CD4-positive, alpha-beta memory T cell (primary cell): Measurements from ENCODE around the gene LZTS2. TPM values are rescaled to one million over a fixed set of nuclear protein-coding genes. Genes with fewer than 3 reads are reported as not detected.

Source experiments
- CTCF ChIA-PET: fragments of 350-600 bp; sonication (Branson Sonifier 250); formaldehyde crosslinking; loops from one replicate; lab custom pipeline; 2021; ENCODE audit warnings: inconsistent platforms; ENCODE audit not compliant: partially characterized antibody; lab: Charles Lee
- POLR2A ChIA-PET: fragments of 350-600 bp; sonication (Branson Sonifier 250); formaldehyde crosslinking; loops from one replicate; lab custom pipeline; 2021; ENCODE audit not compliant: partially characterized antibody; lab: Charles Lee
- DNase-seq, 5 donors: peaks; one replicate each; pipeline versions ENCODE4 v3.0.0 to v3.0.0-alpha.2; 2020 to 2022; ENCODE audit warnings: mixed read lengths in 1 of 5
- H3K27ac ChIP-seq: one replicate; pipeline ENCODE4 v1.7.0; 2013; ENCODE audit warnings: low read depth, low read length
- H3K27me3 ChIP-seq: 2 replicates; pipeline ENCODE4 v1.7.0; 2013; ENCODE audit warnings: mild to moderate bottlenecking, low read length, moderate library complexity; ENCODE audit not compliant: insufficient read depth
- H3K36me3 ChIP-seq: 2 replicates; pipeline ENCODE4 v1.7.0; 2013; ENCODE audit warnings: mild to moderate bottlenecking, low read length, moderate library complexity; ENCODE audit not compliant: insufficient read depth
- H3K4me1 ChIP-seq: 2 replicates; pipeline ENCODE4 v1.7.0; 2013; ENCODE audit warnings: mild to moderate bottlenecking, low read length, moderate library complexity; ENCODE audit not compliant: insufficient read depth
- H3K4me3 ChIP-seq, 2 donors: one replicate each; pipeline ENCODE4 v1.7.0; 2013; ENCODE audit warnings: low read length in 2 of 2, mild to moderate bottlenecking in 1 of 2
- H3K9me3 ChIP-seq, 2 donors: one replicate each; pipeline ENCODE4 v1.7.0; 2013; ENCODE audit warnings: low read length in 2 of 2, control low read depth in 1 of 2; ENCODE audit not compliant: control insufficient read depth in 1 of 2
- H3K27ac Mint-ChIP-seq, 7 donors: one replicate each; pipeline ENCODE4 v1.8.0; 2020 to 2021; ENCODE audit warnings: mixed read lengths in 7 of 7, mild to moderate bottlenecking in 6 of 7, inconsistent platforms in 3 of 7, moderate library complexity in 3 of 7
- H3K27me3 Mint-ChIP-seq, 2 donors: one replicate each; pipeline ENCODE4 v1.8.0; 2020 to 2021; ENCODE audit warnings: mixed read lengths in 2 of 2
- H3K36me3 Mint-ChIP-seq, 2 donors: one replicate each; pipeline ENCODE4 v1.8.0; 2020 to 2021; ENCODE audit warnings: mixed read lengths in 2 of 2, inconsistent platforms in 1 of 2, mild to moderate bottlenecking in 1 of 2
- H3K4me1 Mint-ChIP-seq, 4 donors: one replicate each; pipeline ENCODE4 v1.8.0; 2020 to 2021; ENCODE audit warnings: mixed read lengths in 4 of 4, mild to moderate bottlenecking in 1 of 4
- H3K4me3 Mint-ChIP-seq, 8 donors: one replicate each; pipeline ENCODE4 v1.8.0; 2020 to 2021; ENCODE audit warnings: mixed read lengths in 8 of 8, mild to moderate bottlenecking in 7 of 8, moderate library complexity in 6 of 8, inconsistent platforms in 3 of 8
- H3K9me3 Mint-ChIP-seq, 8 donors: one replicate each; pipeline ENCODE4 v1.8.0; 2020 to 2021; ENCODE audit warnings: mixed read lengths in 8 of 8, mild to moderate bottlenecking in 5 of 8, inconsistent platforms in 3 of 8, moderate library complexity in 1 of 8
- intact Hi-C: fragments of 100-400 bp; cut with micrococcal nuclease; formaldehyde crosslinking; loops from one replicate; pipeline ENCODE4 v1.15.1; 2023
- polyA plus RNA-seq, 2 donors: library from polyadenylated mRNA; unstranded; fragments of 300-500 nt; fragmentation: Illumina TruSeq; gene quantifications; one replicate each; pipeline ENCODE4 v1.2.3, GENCODE V29; 2021
- total RNA-seq, 2 experiments: library from RNA; stranded (reverse); gene quantifications; one replicate each; pipeline ENCODE4 v1.2.3, GENCODE V29; 2021

The LZTS2 gene
- total and polyA plus RNA-seq, 4 experiments from 2014 or later, result 8.4 to 33.9 (median 26.6) TPM

DNA sequence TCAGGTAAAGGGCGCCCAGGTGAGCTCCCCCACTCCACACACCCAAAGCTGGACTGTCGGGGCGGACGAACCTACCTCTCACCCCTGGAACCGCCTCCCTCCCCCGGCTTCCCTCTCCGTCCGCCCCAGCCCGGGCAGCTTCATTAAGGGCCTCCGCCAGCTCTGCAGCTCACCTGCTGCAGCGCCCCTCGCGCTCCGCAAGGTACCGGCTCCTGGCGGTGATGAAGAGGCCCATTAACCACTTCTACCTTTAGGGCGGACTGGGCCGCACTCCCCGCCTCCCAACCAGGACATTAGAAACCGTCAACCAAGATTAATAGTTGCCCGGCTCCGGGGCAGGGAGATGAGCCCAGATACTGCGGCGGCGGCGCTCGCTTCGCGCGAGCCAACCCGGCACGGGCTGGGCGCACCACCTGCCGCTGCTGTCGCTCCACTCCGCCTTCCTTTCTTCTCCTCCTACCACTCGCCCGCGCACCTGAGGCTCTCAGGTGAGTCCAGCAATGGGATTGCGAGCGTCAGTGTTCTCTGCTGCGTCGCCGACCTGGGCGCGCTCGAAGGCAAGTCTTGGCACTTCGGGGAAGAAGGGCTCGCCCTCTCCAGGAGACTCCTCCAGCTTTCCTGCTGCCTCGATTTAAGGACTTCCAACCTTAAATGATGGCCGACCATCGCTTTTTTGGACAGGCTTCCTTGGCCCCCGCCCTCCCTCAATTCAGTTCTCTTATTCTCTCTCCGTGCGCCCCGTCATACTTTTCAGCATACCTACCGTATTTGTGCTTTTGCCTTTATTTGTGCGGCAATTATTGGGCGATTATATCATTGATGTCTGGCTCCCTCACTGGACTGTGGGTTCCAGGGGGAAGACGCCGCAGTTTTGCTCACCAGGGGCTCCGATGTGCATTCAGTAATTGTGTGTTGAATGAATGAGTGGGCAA is 48.6 kb downstream of the LZTS2 start:
- no peaks in the 10 kb centered on the region for H3K36me3 Mint-ChIP-seq
- H3K27ac ChIP-seq, result no peak overlapping the region
- H3K36me3 ChIP-seq, result no peaks in the 10 kb centered on the region
- H3K4me3 ChIP-seq, result no peak overlapping the region
- no peak overlapping the region for H3K4me3 Mint-ChIP-seq
- intact Hi-C loops, result no loop called here
- no peak overlapping the region for H3K27ac Mint-ChIP-seq
- peaks cover 33% of the 10 kb centered on the region for H3K27me3 ChIP-seq
- ChIA-PET POLR2A (interaction anchor here (1.0 kb wide), 1 partner anchor 18 kb away, joined by 3 read pairs; the partner anchor contains the start of genes PDZD7 and SFXN3), CTCF (interaction anchor here (1.1 to 26.6 kb wide), 3 partner anchors 9 to 74 kb away, joined by 3 to 645 read pairs (median 3); partner anchors contain the start of gene KAZALD1)
- H3K4me1 ChIP-seq, result peaks cover 13% of the 10 kb centered on the region
- H3K27me3 Mint-ChIP-seq, result peaks cover 37 to 38% of the 10 kb centered on the region in 2 donors
- H3K9me3 Mint-ChIP-seq, result no peaks in the 10 kb centered on the region
- peaks cover 5 to 29% (median 13%) of the 10 kb centered on the region in 4 donors for H3K4me1 Mint-ChIP-seq
- DNase-seq, result no peak
- no peaks in the 10 kb centered on the region for H3K9me3 ChIP-seq

DNA sequence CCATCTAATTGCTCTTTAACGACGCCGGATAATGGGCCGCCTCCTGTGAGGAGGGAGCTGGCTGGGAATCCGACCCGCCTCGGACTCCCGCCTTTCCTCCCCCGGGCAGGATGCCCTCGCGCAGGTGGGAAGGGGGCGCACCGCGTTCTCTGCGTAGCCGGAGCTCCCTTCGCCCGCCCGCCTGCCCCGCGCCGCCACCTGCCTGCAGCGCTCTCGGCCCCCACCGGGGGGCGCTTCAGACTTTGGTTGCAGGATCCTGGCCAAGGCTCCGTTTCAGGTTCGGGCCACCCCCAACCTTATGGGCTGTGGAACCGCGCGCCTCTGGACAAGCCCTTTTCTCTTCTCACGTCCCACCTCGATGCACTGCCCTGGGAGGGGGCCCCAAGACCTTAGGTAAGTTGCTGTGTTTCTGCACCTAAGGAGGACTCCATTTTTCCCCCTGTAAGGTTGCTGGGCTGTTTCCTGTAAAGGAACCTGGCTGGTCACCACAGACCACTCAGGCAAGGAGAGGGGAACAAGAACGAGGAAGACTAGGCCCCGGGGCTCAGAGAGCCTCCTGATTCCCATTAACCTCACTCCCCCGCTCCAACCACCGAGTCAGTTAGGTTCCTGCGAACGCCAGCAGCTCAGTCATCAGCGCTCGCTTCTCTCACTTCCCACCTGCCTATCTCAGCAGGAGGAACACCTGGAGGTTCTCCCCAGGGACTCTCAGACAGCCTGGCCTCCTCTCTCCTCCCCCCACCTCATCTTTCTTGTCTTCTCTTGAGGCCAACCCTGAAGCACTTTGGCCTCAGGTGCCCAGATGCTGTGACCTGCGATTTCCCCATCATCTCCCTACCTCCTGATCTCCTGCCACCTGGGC is 50.8 kb downstream of the LZTS2 start:
- ChIA-PET CTCF (interaction anchor here (0.6 to 26.6 kb wide), 22 partner anchors 8 to 1997 kb away, joined by 3 to 645 read pairs (median 6); partner anchors contain the start of genes KAZALD1, PDZD7 and SFXN3), POLR2A (interaction anchor here (1.0 to 4.0 kb wide), 8 partner anchors 8 to 52 kb away, joined by 3 to 20 read pairs (median 4); partner anchors contain the start of genes KAZALD1, PDZD7 and SFXN3)
- no peaks in the 10 kb centered on the region for H3K36me3 ChIP-seq
- Mint-ChIP-seq H3K27ac (peak overlapping the region in 1 of 7 donors; percentile 75), H3K36me3 (no peaks in the 10 kb centered on the region), H3K4me1 (peaks cover 3 to 25% (median 8%) of the 10 kb centered on the region in 4 donors), H3K4me3 (peak overlapping the region in 6 of 8 donors; percentile 13 to 65 (median 41)), H3K9me3 (no peaks in the 10 kb centered on the region), H3K27me3 (peaks cover 35 to 38% of the 10 kb centered on the region in 2 donors)
- H3K4me1 ChIP-seq, result peaks cover 10% of the 10 kb centered on the region
- peaks cover 33% of the 10 kb centered on the region for H3K27me3 ChIP-seq
- H3K9me3 ChIP-seq, result no peaks in the 10 kb centered on the region
- no peak overlapping the region for H3K27ac ChIP-seq
- H3K4me3 ChIP-seq, result no peak overlapping the region
- DNase-seq, result peak; percentile 72 to 81 (median 73)
- intact Hi-C loops, result loop anchor here (1.0 kb wide), 1 partner anchor 8 kb away; no protein-coding TSS in a partner anchor

DNA sequence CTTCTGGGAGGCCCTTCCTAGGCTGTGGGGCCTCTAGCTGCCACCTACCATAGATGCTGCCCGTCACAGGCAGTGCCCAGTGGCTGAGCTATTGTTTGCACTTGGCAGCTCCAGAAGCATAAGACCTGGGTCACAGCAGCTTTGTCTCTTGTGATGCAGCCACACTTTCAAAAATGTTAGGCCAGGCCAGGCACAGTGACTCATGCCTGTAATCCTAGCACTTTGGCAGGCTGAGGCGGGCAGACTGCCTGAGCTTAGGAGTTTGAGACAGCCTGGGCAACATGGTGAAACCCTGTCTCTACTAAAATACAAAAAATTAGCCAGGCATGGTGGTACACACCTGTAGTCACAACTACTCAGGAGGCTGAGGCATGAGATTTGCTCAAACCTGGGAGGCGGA is 52.7 kb downstream of the LZTS2 start:
- Mint-ChIP-seq H3K9me3 (no peaks in the 10 kb centered on the region), H3K4me3 (no peak overlapping the region), H3K27ac (no peak overlapping the region), H3K36me3 (no peaks in the 10 kb centered on the region), H3K27me3 (peaks cover 29 to 31% of the 10 kb centered on the region in 2 donors), H3K4me1 (peaks cover 3 to 25% (median 8%) of the 10 kb centered on the region in 4 donors)
- POLR2A ChIA-PET, result interaction anchor here (2.6 to 4.0 kb wide), 3 partner anchors 10 to 15 kb away, joined by 10 to 20 read pairs (median 16); partner anchors contain the start of gene KAZALD1
- Histone ChIP-seq H3K27me3 (peaks cover 33% of the 10 kb centered on the region), H3K27ac (no peak overlapping the region), H3K4me3 (no peak overlapping the region), H3K4me1 (peaks cover 10% of the 10 kb centered on the region), H3K9me3 (no peaks in the 10 kb centered on the region), H3K36me3 (no peaks in the 10 kb centered on the region)
- intact Hi-C loops, result no loop called here
- CTCF ChIA-PET, result interaction anchor here (0.6 to 26.6 kb wide), 9 partner anchors 10 to 89 kb away, joined by 3 to 645 read pairs (median 17); partner anchors contain the start of genes KAZALD1, PDZD7 and SFXN3
- no peak for DNase-seq

DNA sequence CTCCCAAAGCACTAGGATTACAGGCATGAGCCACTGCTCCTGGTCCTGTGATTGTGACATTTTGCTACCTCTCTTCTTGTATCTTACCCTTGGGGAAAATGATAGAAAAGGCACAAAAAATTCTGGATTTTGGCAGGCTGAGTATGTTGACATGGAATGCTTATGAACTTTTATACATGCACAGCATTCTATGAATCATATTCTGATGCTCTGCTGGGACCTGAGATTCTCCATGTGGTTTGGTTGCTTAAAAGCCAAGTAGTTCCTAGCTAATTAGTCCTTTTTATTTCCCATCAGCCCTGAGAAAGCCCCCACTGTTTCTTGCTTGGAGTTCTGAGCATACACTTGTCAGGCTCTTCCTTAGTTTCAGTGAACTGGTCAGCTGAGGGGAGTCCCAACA is 53.9 kb downstream of the LZTS2 start:
- H3K27ac Mint-ChIP-seq, result peak overlapping the region in 1 of 7 donors; percentile 46
- no peaks in the 10 kb centered on the region for H3K9me3 Mint-ChIP-seq
- peaks cover 10% of the 10 kb centered on the region for H3K4me1 ChIP-seq
- no peaks in the 10 kb centered on the region for H3K9me3 ChIP-seq
- H3K36me3 ChIP-seq, result no peaks in the 10 kb centered on the region
- CTCF ChIA-PET, result interaction anchor here (1.3 to 26.6 kb wide), 5 partner anchors 10 to 97 kb away, joined by 3 to 645 read pairs (median 31); partner anchors contain the start of gene KAZALD1
- peaks cover 20 to 22% of the 10 kb centered on the region in 2 donors for H3K27me3 Mint-ChIP-seq
- intact Hi-C loops, result no loop called here
- DNase-seq, result no peak
- H3K4me3 ChIP-seq, result no peak overlapping the region
- no peak overlapping the region for H3K27ac ChIP-seq
- no peak overlapping the region for H3K4me3 Mint-ChIP-seq
- peaks cover 2 to 22% (median 8%) of the 10 kb centered on the region in 4 donors for H3K4me1 Mint-ChIP-seq
- POLR2A ChIA-PET, result interaction anchor here (4.0 kb wide), 1 partner anchor 9 kb away, joined by 16 read pairs; the partner anchor contains the start of gene KAZALD1
- H3K36me3 Mint-ChIP-seq, result no peaks in the 10 kb centered on the region
- peaks cover 25% of the 10 kb centered on the region for H3K27me3 ChIP-seq

DNA sequence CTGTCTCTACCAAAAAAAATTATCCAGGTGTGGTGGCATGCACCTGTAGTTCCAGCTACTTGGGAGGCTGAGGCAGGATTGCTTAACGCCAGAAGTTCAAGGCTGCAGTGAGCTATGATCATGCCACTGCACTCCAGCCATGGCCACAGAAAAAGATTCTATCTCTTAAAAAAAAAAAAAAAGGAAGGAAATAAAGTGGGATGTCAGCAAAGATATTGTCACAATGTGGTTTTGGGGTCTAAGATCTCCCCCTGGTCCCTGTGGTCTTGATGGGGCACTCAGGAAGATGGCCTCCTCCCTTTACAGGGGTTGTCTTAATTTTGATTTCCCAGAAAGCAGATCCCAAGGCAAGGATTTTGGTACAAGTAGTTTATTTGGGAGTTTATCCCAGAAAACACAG is 54.7 kb downstream of the LZTS2 start:
- no peak overlapping the region for H3K27ac ChIP-seq
- POLR2A ChIA-PET, result no interaction called here

DNA sequence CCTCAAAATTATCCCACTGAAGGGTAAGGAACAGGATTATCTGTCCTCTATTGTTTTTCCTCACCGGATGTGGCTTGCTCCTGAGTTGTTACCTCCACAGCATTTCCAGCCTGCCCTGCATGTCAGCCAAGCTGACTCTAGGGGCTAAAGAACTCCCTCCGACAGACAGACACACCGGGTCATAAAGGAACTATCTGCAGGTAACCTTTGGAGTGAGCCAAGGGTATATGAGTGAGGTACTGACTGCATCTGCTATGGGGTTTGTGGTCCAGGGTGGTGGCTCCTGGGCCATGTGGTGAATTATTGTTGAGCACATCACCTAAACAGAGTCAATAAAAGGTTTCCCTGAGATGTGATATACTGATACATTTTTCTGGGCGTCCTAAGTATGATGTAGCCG is 55.3 kb downstream of the LZTS2 start:
- no peak overlapping the region for H3K27ac ChIP-seq
- peaks cover 15% of the 10 kb centered on the region for H3K27me3 ChIP-seq
- CTCF ChIA-PET, result interaction anchor here (0.7 to 26.6 kb wide), 3 partner anchors 6 to 87 kb away, joined by 3 to 645 read pairs (median 645); partner anchors contain the start of gene KAZALD1
- H3K36me3 ChIP-seq, result no peaks in the 10 kb centered on the region
- intact Hi-C loops, result no loop called here
- no peaks in the 10 kb centered on the region for H3K36me3 Mint-ChIP-seq
- peaks cover 8% of the 10 kb centered on the region for H3K4me1 ChIP-seq
- H3K4me3 ChIP-seq, result no peak overlapping the region
- no peak for DNase-seq
- H3K9me3 Mint-ChIP-seq, result no peaks in the 10 kb centered on the region
- H3K27ac Mint-ChIP-seq, result peak overlapping the region in 1 of 7 donors; percentile 2
- peaks cover 8 to 9% of the 10 kb centered on the region in 2 donors for H3K27me3 Mint-ChIP-seq
- POLR2A ChIA-PET, result no interaction called here
- no peaks in the 10 kb centered on the region for H3K9me3 ChIP-seq
- H3K4me3 Mint-ChIP-seq, result no peak overlapping the region
- H3K4me1 Mint-ChIP-seq, result peaks cover 2 to 12% (median 9%) of the 10 kb centered on the region in 4 donors

More for the DNA sequence above, 54.7 kb downstream of the LZTS2 start:
- Mint-ChIP-seq H3K4me3 (no peak overlapping the region), H3K9me3 (no peaks in the 10 kb centered on the region), H3K27ac (no peak overlapping the region), H3K27me3 (peaks cover 13 to 14% of the 10 kb centered on the region in 2 donors), H3K4me1 (peaks cover 2 to 14% (median 8%) of the 10 kb centered on the region in 4 donors), H3K36me3 (no peaks in the 10 kb centered on the region)
- H3K4me3 ChIP-seq, result no peak overlapping the region
- no peaks in the 10 kb centered on the region for H3K36me3 ChIP-seq
- H3K4me1 ChIP-seq, result peaks cover 10% of the 10 kb centered on the region
- no peaks in the 10 kb centered on the region for H3K9me3 ChIP-seq
- CTCF ChIA-PET, result interaction anchor here (0.9 to 26.6 kb wide), 3 partner anchors 9 to 88 kb away, joined by 3 to 645 read pairs (median 3); partner anchors contain the start of gene KAZALD1
- intact Hi-C loops, result no loop called here
- no peak for DNase-seq
- H3K27me3 ChIP-seq, result peaks cover 17% of the 10 kb centered on the region
